GM23248 (cell line): ENCODE measurements around the gene CLIP4. TPM values are rescaled to one million over a fixed set of nuclear protein-coding genes. Genes with fewer than 3 reads are reported as not detected.
A peak's percentile ranks its signal among the peaks of the same experiment; 100 is the strongest.

Experiments
- DNase-seq: peaks from one replicate; pipeline ENCODE4 v3.0.0-alpha.2; 2015
- H2AFZ ChIP-seq: fragments of 200-600 bp; sonication (generic); 2 replicates; pipeline ENCODE4 v1.6.1; 2016; ENCODE audit warnings: antibody characterized with exemption
- H3F3A ChIP-seq: fragments of 200-600 bp; sonication (generic); 2 replicates; pipeline ENCODE4 v1.6.1; 2016; ENCODE audit warnings: mild to moderate bottlenecking, antibody characterized with exemption, mixed run types; ENCODE audit not compliant: insufficient read depth
- H3K27ac ChIP-seq: fragments of 200-600 bp; sonication (generic); 2 replicates; pipeline ENCODE4 v1.5.1; 2016; ENCODE audit warnings: mild to moderate bottlenecking
- H3K27me3 ChIP-seq: fragments of 200-600 bp; sonication (generic); replicated peaks from 2 replicates; pipeline ENCODE4 v1.6.1; 2016; ENCODE audit warnings: mild to moderate bottlenecking; ENCODE audit not compliant: insufficient read depth
- H3K36me3 ChIP-seq: fragments of 200-600 bp; sonication (generic); 2 replicates; pipeline ENCODE4 v1.6.1; 2016; ENCODE audit warnings: low read depth, mild to moderate bottlenecking
- H3K4me1 ChIP-seq: fragments of 200-600 bp; sonication (generic); 2 replicates; pipeline ENCODE4 v1.6.1; 2016; ENCODE audit warnings: mild to moderate bottlenecking; ENCODE audit not compliant: insufficient read depth
- H3K4me2 ChIP-seq: fragments of 200-600 bp; sonication (generic); one replicate; pipeline ENCODE4 v1.6.1; 2016; ENCODE audit warnings: mild to moderate bottlenecking; ENCODE audit not compliant: unreplicated experiment
- H3K4me3 ChIP-seq: fragments of 200-600 bp; sonication (generic); 2 replicates; pipeline ENCODE4 v1.5.1; 2016; ENCODE audit warnings: mild to moderate bottlenecking
- H3K79me2 ChIP-seq: fragments of 200-600 bp; sonication (generic); 2 replicates; pipeline ENCODE4 v1.6.1; 2016; ENCODE audit warnings: mild to moderate bottlenecking; ENCODE audit not compliant: insufficient read depth
- H3K9ac ChIP-seq: fragments of 200-600 bp; sonication (generic); 2 replicates; pipeline ENCODE4 v1.6.1; 2016; ENCODE audit warnings: mild to moderate bottlenecking
- H3K9me2 ChIP-seq: fragments of 200-600 bp; sonication (generic); 2 replicates; pipeline ENCODE4 v1.6.1; 2016; ENCODE audit warnings: mixed run types, mild to moderate bottlenecking, moderate library complexity; ENCODE audit not compliant: insufficient read depth
- H3K9me3 ChIP-seq: fragments of 200-600 bp; sonication (generic); one replicate; pipeline ENCODE4 v1.6.1; 2017; ENCODE audit warnings: low read depth
- H4K20me1 ChIP-seq: fragments of 200-600 bp; sonication (generic); 2 replicates; pipeline ENCODE4 v1.6.0; 2016; ENCODE audit not compliant: insufficient read depth
- EZH2 ChIP-seq: fragments of 200-600 bp; sonication (generic); IDR thresholded peaks from 2 replicates; pipeline ENCODE4 v1.6.1; 2018; ENCODE audit warnings: antibody characterized with exemption, mild to moderate bottlenecking; ENCODE audit not compliant: insufficient read depth, poor library complexity, severe bottlenecking
- EZH2phosphoT487 ChIP-seq: fragments of 200-600 bp; sonication (generic); IDR thresholded peaks from 2 replicates; pipeline ENCODE4 v1.6.1; 2018; ENCODE audit warnings: antibody characterized with exemption, moderate library complexity, mild to moderate bottlenecking, low read depth; ENCODE audit not compliant: insufficient read depth
- WGBS, 2 experiments: methylation state at CpG; one replicate each; pipeline ENCODE4 v1.1.6; 2015 to 2017; ENCODE audit warnings: low lambda C conversion rate in 2 of 2, low coverage in 1 of 2; ENCODE audit errors: missing lambda C conversion rate in 2 of 2; 5-methylcytosine and 5-hydroxymethylcytosine counted together
- in situ Hi-C: fragments of 300-500 bp; cut with MboI; formaldehyde crosslinking; loops from 2 replicates; pipeline ENCODE4 v1.15.0; 2020
- polyA plus RNA-seq: library from polyadenylated mRNA; unstranded; fragments of >200 nt; fragmentation: Nextera tagmentation; extraction: Ambion mirVana; gene quantifications from 2 replicates; pipeline ENCODE4 v1.2.1, GENCODE V29; 2016
- total RNA-seq: library from RNA; depleted of rRNA; stranded (reverse); fragments of >200 nt; shearing (Covaris generic); gene quantifications from 2 replicates; pipeline ENCODE4 v1.2.3, GENCODE V29; 2014; rRNA removed

The CLIP4 gene
- total and polyA plus RNA-seq, 2 experiments from 2014 or later: 35.3 to 55.2 TPM

DNA sequence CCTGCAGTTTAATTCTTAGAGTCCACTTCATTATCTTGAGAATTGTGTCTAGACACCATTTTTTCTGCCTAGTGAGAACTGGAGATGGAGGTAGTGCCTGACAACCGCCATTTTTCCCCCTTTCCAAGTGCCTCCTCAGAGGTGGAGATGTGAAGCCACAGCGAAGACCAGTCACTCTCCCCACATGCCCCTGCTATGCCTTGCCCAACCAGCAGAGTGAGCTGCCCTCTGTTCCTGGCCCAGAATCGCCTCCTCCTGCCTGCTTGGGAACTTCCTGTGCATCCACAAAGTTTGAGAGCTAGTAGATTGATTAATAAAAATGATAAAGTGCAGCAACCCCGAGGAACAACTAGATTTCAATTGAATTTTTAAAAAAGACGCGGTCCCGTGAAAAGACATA lies 123.3 kb downstream of the CLIP4 start:
- no peak for TF ChIP-seq EZH2phosphoT487
- TF ChIP-seq EZH2: no peak
- Histone ChIP-seq H3K9me3 (no peaks in the 10 kb centered on the region), H3K9me2 (no peaks in the 10 kb centered on the region), H2AFZ (no peak overlapping the region), H3K4me3 (no peak overlapping the region), H3K27me3 (peaks cover 36% of the 10 kb centered on the region), H3K36me3 (no peaks in the 10 kb centered on the region), H3K4me2 (no peak overlapping the region), H4K20me1 (no peaks in the 10 kb centered on the region), H3K4me1 (no peaks in the 10 kb centered on the region), H3K79me2 (no peaks in the 10 kb centered on the region), H3K9ac (no peak overlapping the region), H3K27ac (no peak overlapping the region), H3F3A (no peaks in the 10 kb centered on the region)
- in situ Hi-C loops: no loop called here
- 62 to 69% methylated on average over 7 of the region's 7 CpGs for WGBS, 2 experiments
- DNase-seq: peak; percentile 63

Other genes with a start within 250 kb of the CLIP4 start
- gene TRMT61B, start 245.1 kb upstream of the CLIP4 start, total RNA-seq: 11.0 and 13.6 TPM in 2 replicates
- 21.1 and 21.8 TPM in 2 replicates for gene TRMT61B, start 245.1 kb upstream of the CLIP4 start, polyA plus RNA-seq
- gene WDR43, start 220.7 kb upstream of the CLIP4 start, total RNA-seq: 68.9 and 71.8 TPM in 2 replicates
- 28.5 and 31.3 TPM in 2 replicates for gene WDR43, start 220.7 kb upstream of the CLIP4 start, polyA plus RNA-seq
- gene TOGARAM2, start 134.1 kb upstream of the CLIP4 start, total RNA-seq: not detected in 2 replicates
- gene TOGARAM2, start 134.1 kb upstream of the CLIP4 start, polyA plus RNA-seq: 0.03 TPM in 1 of 2 replicates, not detected in the other
- not detected in 2 replicates for gene PCARE, start 40.9 kb upstream of the CLIP4 start, total RNA-seq
- not detected in 2 replicates for gene PCARE, start 40.9 kb upstream of the CLIP4 start, polyA plus RNA-seq